LNCaP clone FGC (cell line): ENCODE measurements around the gene UBE2D1.
"Not testable (repeated sequence)": the region's sequence is repeated elsewhere in the genome, so short reads cannot be mapped to it uniquely, and the experiment has no call there.

ENCODE experiments used
- DNase-seq: peaks from one replicate; pipeline ENCODE4 v3.0.0-alpha.2; 2011; ENCODE audit warnings: low read depth
- H3K4me3 ChIP-seq: 2 replicates; pipeline ENCODE4 v1.5.1; 2011; ENCODE audit warnings: mild to moderate bottlenecking, low read depth, low read length, control low read depth
- TF ChIP-seq, protein P1 (sequence below): IDR thresholded peaks from 2 replicates; pipeline ENCODE4 v1.5.1; 2012; ENCODE audit warnings: mild to moderate bottlenecking; ENCODE audit not compliant: control insufficient read depth, insufficient read depth; ENCODE audit errors: extremely low read depth

The UBE2D1 gene

GRCh38 chr10:58400609-58401008 is 65.8 kb downstream of the UBE2D1 start:
- DNase-seq: no peak
- H3K4me3 ChIP-seq: no peak overlapping the region
- TF ChIP-seq, protein P1, sequence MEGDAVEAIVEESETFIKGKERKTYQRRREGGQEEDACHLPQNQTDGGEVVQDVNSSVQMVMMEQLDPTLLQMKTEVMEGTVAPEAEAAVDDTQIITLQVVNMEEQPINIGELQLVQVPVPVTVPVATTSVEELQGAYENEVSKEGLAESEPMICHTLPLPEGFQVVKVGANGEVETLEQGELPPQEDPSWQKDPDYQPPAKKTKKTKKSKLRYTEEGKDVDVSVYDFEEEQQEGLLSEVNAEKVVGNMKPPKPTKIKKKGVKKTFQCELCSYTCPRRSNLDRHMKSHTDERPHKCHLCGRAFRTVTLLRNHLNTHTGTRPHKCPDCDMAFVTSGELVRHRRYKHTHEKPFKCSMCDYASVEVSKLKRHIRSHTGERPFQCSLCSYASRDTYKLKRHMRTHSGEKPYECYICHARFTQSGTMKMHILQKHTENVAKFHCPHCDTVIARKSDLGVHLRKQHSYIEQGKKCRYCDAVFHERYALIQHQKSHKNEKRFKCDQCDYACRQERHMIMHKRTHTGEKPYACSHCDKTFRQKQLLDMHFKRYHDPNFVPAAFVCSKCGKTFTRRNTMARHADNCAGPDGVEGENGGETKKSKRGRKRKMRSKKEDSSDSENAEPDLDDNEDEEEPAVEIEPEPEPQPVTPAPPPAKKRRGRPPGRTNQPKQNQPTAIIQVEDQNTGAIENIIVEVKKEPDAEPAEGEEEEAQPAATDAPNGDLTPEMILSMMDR: no peak

DNA sequence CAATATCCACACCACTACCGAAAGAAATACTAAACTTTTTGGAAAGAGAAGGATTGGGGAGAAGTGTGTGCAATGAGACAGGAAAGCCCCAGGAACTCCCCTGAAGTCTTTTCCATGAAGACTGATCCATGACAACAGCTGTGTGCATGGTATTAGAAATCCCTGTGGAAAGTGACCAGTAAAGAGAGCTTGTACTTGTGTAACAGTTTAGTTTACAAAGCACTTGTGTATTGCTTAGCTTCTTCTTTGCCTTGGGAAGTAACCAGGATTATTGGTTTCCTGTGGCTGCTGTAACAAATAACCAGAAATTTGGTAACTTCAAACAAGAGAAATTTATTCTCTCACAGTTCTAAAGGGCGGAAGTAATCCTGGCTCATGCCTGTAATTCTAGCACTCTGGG is 69.2 kb downstream of the UBE2D1 start:
- no peak for DNase-seq
- TF ChIP-seq, protein P1: no peak

DNA sequence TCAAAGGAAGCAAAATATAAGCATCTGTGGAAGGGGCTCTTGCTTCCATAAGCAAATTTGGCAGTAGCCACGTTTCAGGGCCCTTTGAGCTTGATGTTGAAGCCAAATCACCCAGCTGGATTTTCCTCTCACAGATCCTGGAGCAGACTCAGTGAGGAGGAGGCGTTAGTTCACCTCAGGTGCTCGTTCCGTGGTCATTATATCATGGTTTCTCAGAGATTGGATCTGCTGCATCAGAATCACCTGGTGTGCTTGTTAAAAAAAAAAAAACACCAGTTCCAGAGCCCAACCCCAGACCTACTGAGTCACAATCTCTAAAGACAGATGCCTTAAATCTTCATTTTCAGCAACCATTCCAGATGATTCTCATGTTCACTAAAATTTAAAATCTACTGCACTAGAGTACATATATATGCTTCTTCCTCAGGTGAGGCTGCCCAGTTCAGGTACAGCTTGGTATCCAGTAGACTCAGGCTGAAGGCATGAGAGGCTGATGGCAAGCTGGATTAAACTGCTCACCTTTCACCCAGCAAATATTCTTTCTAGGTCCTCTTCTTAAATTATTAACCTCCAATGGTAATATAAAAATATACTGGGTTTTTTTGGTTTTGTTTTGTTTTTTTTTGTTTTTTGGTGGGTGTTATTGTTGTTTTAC is 75.3 kb downstream of the UBE2D1 start:
- no peak for DNase-seq
- TF ChIP-seq, protein P1: no peak
- H3K4me3 ChIP-seq: no peak overlapping the region

More for the DNA sequence above, 69.2 kb downstream of the UBE2D1 start:
- no peak overlapping the region for H3K4me3 ChIP-seq

GRCh38 chr10:58412502-58412961 is 77.7 kb downstream of the UBE2D1 start:
- no peak overlapping the region for H3K4me3 ChIP-seq
- TF ChIP-seq, protein P1: peak; percentile 31; the same call in 1 of the 2 replicates
- no peak for DNase-seq

- no peak overlapping the region for H3K4me3 ChIP-seq
- peak; percentile 44 for DNase-seq
- TF ChIP-seq, protein P1: peak; percentile 72
Observed at GRCh38 chr10:58414270-58415041, 79.7 kb downstream of the UBE2D1 start.

GRCh38 chr10:58415757-58416156 is 81.0 kb downstream of the UBE2D1 start:
- no peak for DNase-seq
- no peak overlapping the region for H3K4me3 ChIP-seq
- TF ChIP-seq, protein P1: no peak

- not testable (repeated sequence) for H3K4me3 ChIP-seq
Observed at GRCh38 chr10:58417902-58418301, 83.1 kb downstream of the UBE2D1 start.

More at GRCh38 chr10:58417902-58418301, 83.1 kb downstream of the UBE2D1 start:
- not testable (repeated sequence) for DNase-seq
